GM19035 (cell line): ENCODE data around the gene USP28.
A peak's percentile ranks its signal among the peaks of the same experiment; 100 is the strongest.
"Not testable (repeated sequence)": the region's sequence is repeated elsewhere in the genome, so short reads cannot be mapped to it uniquely, and the experiment has no call there.

Source experiments
- ATAC-seq: cut with Tn5 transposase; IDR thresholded peaks from one replicate; pipeline ENCODE4 v1.9.1; 2021; ENCODE audit not compliant: unreplicated experiment

The USP28 gene

DNA sequence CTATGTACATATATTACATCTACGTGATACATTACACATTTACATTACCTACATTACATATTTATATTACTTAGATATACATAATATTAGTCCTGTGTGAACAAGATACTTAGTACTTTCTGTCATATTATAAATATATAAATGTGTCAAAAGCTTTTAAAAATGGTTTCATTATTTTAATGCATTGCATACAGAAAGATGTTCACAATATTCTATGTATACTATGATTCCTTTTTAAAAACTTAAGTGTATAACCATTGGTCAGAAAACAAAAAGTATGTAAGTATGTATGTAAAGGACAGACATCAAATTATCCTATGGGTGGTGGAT is 101.2 kb downstream of the USP28 start:
- no peak for ATAC-seq

DNA sequence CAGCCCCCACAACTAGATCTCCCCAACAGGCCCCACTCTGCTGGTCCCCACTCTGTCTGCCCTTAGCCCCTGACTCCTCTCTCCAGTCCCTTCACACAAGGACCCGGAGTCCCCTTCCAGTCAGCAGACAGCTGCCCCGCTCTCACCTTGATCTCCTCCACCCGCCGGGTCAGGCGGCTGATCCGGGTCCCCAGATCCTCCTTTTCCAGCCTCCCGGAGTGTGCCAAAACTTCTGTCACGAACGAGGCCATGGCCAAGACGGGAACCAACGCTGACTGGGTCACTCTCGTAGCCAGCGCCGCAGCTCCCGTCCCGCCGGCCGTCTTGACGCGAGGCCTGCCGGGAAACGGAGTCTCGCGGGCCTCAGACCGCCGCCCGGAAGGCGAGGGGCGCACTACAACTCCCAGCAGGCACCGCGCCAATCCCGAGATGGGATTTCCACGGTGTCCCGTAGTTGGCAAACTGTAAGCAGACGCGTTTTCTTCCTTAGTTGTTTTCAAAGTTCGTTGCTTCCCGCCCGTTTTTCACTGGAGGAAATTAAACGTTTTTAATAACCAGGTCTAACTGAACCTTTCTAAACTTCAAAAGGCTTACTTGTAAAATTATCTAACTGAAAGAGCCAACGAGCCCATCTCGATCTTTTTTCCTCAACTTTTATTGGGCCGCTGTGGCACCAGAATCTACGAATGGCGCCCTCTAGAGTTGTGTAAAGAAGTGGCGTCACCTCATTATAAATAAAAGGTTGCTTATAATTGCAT is 101.8 kb downstream of the USP28 start, which contains the start of gene ZW10:
TSS of gene ZW10 (minus strand) at position 277 of the 758 bp plus-strand sequence. CDS start at position 251, 26 bp downstream.
- ATAC-seq: peak; percentile 99

DNA sequence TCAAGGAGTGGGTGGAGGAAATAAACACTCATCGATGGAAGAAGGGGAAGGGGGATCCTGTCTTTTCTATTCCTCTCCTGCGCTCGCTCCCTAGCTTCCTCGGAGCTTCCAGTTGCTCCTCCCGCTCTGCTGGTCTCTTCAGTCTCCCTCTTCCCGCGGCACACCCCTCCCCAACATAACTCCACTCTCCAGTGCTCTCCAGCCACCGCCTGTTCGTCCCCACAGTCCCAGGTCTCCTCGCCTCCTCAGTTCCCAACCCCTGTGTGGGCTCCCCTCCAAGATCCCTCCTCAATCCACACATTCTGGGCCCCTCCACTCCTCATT is 102.3 kb downstream of the USP28 start:
- ATAC-seq: no peak

DNA sequence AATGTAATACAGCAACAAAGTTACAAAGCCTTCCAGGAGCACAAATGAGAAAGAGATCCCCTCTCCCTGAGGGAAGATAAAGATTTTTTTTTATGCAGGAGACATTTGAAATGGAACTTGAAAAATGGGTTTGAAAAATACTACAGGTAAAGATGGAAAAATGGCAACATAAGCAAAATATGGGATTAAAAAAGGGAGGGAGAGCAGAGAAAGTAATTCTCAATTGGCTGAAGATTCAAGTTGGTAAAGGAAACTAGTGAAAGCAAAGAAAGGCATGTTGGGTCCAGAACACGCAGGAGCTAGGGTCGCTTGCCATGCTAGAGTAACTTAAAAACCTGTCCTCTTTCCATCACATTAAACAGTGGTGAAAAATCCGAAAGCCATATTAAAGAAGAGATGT is 103.4 kb downstream of the USP28 start:
- no peak for ATAC-seq

DNA sequence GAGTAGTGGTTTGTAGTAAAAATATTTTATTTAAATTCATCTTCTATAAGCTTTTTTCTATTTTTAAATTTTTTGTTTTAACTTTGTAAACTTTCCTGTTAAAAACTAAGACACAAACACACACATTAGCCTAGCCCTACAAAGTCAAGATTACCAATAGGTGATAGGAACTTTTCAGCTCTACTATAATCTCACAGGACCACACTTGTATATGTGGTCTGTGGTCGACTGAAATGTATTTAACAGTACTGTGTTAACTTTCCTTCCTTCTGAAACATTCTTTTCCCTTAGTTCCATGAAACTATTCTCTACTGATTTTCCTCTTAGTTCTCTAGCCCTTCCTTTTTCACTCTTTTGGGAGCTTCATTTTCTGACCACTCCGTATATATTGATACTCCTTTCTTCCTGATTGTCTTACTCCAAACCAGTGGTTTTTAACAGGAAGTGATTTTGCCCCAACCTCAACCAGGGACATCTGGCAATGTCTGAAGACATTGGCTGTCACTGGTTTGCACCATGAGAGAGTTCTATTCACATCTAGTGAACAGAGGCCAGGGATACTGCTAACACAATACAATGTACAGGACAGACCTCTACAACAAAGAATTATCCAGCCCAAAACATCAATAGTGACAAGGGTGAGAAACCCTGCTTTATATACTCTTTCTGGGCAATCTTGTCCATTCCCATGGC is 110.7 kb downstream of the USP28 start:
- ATAC-seq: no peak

DNA sequence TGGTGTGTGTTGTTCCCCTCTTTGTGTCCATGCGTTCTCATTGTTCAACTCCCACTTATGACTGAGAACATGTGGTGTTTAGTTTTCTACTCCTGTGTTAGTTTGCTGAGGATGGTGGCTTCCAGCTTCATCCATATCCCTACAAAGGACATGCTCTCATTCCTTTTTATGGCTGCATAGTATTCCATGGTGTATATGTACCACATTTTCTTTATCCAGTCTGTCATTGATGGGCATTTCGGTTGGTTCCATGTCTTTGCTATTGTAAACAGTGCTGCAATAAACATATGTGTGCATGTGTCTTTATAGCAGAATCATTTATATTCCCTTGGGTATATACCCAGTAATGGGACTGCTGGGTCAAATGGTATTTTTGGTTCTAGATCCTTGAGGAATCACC is 112.3 kb downstream of the USP28 start:
- ATAC-seq: not testable (repeated sequence)

DNA sequence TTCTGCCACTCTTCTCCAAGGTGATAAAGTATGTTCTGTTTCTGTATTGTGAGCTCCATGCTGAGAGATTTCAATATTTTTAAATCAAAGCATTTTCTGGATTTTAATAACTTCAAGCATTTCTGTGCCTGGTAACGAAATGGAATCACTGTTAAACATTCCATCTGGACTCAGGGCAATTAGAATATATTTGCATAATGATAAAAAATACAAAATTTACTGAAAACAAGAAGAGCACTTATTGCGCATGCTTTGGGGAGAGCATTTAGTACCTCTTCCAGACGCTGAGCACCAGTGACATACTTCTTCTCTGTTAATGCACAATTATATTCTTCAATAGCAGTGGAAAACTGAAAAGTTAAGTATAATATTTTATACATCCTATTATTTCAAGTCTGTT is 115.1 kb downstream of the USP28 start:
- no peak for ATAC-seq

DNA sequence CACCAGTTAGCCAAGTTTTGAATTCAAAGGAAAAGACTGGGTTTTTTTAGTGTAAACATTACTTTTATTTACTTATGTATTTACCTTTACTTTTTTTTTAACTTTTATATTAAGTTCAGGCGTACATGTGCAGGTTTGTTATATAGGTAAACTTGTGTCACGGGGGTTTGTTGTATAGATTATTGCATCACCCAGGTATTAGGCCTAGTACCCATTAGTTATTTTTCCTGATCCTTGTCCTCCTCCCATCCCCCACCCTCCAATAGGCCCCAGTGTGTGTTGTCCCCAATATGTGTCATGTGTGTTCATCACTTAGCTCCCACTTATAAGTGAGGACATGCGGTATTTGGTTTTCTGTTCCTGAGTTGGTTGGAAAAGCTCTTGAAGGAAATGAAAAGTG is 122.4 kb downstream of the USP28 start:
- ATAC-seq: no peak
